Measurements from ENCODE around the gene PDLIM5. TPM values are rescaled to one million over a fixed set of nuclear protein-coding genes. Genes with fewer than 3 reads are reported as not detected.

PDLIM5 gene
- total RNA-seq, 1 donor from 2014 or later = 211 TPM

DNA sequence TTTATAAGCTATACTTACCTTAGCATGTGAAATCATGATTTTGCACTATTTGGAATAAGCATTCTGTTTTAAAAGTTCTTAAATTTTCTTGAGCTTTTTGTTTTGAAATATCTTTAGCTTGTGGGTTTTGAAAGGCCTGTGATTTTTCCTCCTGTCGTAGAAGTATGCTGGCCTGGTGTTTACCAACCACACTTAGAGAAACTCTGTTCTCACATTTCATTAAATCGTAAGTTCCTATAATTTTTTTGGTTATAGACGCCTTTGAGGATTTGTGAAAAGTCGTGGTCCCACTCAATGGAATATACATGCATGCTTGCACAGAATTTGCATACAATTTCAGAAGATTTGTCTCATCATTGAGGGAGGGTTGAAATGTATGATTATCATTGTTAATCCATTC is 63.6 kb downstream of the PDLIM5 start:
- intact Hi-C loops (cut with DNase I) = no loop called here
- DNase-seq (ENCODE audit: low spot score) (no peak), ATAC-seq (no peak)

DNA sequence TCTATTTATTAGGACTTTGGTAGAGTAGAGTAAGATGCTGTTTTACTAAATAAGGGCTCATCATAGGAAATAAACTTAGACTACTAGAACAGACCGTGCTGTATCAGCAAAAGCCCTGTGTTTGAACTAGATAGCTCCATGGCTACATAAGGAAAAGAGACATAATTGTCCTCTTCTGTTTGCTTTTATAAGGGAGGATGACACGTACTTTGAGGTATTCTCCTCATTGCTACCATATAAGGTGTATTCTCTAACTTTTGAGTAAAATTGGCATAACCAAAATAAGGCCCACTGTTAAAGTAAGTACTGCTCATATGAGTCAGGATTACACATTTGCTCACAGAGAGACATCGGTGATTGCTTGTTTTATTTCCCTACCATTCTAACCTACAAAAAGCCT is 64.3 kb downstream of the PDLIM5 start:
- intact Hi-C loops (cut with DNase I) = no loop called here
- ATAC-seq = no peak
- DNase-seq (ENCODE audit: low spot score) = no peak

DNA sequence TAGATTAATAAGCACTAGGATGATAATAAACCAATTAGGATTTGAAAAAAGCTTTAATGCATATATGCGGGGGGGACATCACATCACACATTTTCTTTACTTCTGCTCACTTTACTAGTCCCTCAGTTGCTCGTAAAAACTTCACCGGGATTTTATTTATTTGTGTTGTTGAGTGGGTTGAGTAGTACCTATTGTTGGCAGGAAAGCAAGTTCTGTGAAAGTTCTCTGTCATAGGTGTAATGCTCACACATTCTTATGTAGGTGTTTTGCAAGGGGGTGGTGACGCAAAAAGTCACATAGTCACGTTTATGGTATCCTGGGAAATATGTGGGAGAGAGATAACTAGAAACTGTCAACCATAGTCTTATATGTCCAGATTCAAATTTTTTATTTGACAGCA is 65.3 kb downstream of the PDLIM5 start:
- DNase-seq (ENCODE audit: low spot score) = no peak
- ATAC-seq = no peak
- intact Hi-C loops (cut with DNase I) = no loop called here

DNA sequence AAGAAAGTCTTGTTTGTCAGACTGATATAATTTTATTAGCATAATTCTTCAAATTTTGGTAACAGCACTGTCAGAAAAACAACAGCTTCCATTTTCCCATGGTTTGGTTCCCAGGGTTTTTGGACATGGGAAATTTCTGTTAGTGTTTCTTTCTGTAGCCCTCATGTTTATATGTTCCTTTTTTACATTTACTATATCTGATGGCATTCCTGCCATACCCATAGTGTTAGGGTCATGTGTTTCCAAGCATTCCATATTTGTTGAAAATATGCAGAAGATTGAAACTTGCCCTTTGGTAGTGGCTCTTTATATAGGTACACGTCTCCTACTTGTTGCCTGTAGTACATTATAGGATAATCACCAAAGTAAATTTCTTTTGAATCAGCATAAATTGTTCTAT is 65.8 kb downstream of the PDLIM5 start:
- no peak for DNase-seq (ENCODE audit: low spot score)
- ATAC-seq = no peak
- intact Hi-C loops (cut with DNase I) = no loop called here

DNA sequence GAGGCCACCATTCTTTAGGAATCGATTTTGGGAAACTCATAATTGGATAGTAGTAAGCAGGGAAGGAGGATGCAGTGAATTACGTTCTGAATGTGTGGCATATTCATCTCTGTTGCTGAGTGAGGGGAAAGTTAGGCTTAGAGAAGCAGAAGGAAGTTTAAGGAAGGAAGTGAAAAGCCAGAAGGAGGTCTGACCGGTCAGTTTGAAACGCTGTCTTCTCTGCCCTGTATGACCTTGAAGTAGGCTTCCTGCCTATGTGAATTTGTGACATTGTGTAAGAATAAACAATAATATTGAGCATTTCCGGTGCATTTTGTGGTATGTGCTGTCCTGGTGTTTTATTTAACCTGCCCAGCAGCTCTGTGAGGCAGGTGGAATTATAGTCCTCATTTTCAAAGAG is 67.3 kb downstream of the PDLIM5 start:
- ATAC-seq (peak; percentile 51), DNase-seq (ENCODE audit: low spot score) (no peak)
- intact Hi-C loops (cut with DNase I) = no loop called here

DNA sequence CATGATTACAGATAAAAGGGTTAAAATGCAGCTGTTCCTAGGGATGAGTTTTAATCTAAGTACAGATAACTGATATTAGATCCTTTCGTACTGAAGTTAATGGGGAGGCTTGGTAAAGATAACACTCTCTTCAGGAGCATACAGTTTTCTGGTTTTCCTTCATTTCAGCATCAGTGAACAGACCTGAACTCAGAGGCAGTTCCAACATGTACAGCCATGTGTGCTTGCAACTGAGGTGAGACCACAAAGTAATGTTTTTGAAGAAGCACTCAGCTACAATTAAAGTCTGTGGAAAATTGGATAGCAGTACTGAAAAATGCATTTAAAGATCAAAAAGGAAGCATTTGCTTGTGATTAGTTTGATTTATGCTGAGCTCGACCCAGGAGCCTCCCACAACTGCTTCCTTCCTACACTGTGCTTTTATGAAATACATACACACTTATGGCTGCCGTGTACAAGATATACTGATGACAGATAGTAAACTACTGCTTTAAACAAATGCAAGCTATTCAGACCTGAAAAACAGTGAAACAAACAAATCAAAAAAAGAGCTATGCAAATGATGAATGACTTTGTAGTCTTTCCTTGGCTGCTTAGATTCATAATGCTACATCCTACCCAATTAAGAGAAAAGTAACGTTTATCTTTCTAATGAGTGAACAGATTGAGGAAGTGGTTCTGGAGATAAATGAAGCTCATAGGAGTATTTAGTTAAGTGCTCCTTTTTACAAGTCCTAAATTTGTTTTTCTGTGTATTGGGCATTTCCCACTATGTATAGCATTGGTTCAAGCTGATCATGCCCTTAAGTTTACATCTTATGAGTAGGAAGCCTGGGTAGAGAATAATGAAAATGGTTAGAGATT is 68.4 kb downstream of the PDLIM5 start:
- DNase-seq (ENCODE audit: low spot score) = no peak
- no peak for ATAC-seq
- intact Hi-C loops (cut with DNase I) = no loop called here

DNA sequence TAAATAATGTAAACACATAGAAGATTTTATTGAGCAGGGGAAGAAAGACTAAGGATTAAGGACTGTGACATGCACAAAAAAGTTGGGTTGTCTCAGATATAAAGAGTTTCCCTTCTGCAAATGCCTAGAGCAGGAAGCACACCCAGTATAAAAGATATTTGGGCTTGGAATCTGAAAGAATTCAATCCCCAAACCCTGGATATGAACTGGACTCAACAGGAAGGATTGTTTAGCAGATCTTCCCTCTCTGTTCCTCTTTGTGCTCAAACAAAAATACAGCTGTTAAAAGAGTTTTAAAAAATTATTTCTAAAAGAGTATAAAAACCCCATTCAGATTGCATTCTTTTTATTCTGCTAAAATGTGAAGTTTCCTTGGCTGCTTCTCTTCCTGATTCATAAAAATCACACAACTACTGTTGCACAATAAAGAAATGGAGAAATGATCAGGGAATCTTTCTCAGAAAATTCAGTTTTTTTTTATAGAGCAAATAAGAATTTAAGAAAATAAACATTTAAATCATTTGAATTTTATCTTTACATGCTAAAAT is 71.4 kb downstream of the PDLIM5 start:
- intact Hi-C loops (cut with DNase I) = no loop called here
- ATAC-seq (peak; percentile 68), DNase-seq (ENCODE audit: low spot score) (no peak)

DNA sequence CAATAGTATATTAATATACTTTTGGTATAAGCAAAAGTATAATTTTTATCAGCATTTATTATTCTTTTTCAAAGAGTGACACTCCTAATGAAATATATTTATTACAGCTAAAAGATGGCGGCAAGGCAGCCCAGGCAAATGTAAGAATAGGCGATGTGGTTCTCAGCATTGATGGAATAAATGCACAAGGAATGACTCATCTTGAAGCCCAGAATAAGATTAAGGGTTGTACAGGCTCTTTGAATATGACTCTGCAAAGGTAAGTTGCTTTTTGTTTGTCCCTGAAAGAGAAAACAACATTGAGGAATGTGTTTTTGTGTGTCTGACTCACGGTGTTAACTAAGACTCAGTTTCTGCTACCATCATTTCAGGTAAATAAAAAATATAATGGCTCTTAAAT is 71.9 kb downstream of the PDLIM5 start:
- intact Hi-C loops (cut with DNase I) = no loop called here
- DNase-seq (ENCODE audit: low spot score) (no peak), ATAC-seq (no peak)

DNA sequence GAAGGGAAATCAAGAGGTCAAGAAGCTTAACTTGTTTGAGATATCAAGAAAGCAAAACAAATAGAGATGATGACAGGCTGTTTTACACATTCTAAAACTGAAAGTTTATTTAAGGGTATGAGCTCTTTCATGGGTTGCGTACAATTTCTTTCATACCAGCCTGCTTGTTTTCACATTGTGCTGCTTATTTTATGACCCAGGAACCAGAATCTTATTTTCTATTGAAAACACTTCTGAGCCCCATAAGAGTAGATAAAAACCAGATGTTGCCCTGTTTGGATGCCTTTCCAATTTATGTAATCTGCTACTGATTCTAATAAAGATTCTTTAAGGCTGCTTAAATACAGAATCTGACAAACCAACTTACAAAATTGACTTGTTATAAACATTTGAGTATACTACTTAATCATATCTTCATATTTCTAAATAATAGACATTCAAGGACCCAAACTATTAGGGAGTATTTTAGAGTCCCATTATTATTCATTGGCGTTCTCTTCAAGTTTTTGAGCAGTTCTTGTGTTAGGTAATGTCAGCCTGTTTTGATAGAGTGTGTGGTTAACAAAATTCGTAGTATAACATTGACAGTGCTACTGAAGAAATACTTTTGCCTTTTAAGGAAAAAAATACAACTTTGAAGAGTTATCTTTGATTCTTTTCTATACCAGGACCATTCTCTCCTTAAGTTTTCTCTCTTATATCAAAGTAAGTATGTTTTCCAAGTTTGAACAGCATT is 74.4 kb downstream of the PDLIM5 start:
- ATAC-seq (peak; percentile 70), DNase-seq (ENCODE audit: low spot score) (no peak)
- intact Hi-C loops (cut with DNase I) = no loop called here

DNA sequence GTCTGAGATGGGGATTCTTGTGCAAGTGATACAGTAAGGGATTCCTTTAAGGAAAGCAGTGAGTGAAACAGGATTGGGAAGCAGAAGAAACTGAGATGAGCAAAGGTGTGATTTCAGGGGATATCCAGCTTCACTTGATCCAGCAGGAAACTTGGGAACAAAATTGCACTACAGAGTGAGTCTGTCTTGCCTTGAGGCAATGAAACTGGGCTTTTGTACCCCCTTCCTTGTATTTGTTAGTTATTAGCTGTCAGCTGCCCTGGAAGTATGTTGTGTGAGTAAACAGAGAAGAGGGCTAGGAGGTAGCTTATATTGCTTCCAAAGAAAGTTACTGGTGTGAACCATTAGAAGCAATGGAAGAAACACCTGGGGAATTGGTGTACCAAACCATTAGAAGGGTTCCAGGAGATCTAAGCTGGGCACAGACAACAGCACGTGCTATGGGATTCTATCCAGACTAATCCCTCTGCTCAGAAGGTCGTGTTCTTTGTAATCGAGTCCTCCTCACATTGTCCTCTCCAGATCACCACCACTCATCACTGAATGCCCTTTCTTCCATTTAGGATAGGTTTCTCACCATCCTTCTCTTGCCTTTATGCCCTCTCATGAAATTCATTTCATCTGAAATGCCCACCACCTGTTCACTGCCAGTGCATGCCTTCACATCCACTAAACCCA is 76.0 kb downstream of the PDLIM5 start:
- DNase-seq (ENCODE audit: low spot score) (no peak), ATAC-seq (no peak)
- intact Hi-C loops (cut with DNase I) = no loop called here

DNA sequence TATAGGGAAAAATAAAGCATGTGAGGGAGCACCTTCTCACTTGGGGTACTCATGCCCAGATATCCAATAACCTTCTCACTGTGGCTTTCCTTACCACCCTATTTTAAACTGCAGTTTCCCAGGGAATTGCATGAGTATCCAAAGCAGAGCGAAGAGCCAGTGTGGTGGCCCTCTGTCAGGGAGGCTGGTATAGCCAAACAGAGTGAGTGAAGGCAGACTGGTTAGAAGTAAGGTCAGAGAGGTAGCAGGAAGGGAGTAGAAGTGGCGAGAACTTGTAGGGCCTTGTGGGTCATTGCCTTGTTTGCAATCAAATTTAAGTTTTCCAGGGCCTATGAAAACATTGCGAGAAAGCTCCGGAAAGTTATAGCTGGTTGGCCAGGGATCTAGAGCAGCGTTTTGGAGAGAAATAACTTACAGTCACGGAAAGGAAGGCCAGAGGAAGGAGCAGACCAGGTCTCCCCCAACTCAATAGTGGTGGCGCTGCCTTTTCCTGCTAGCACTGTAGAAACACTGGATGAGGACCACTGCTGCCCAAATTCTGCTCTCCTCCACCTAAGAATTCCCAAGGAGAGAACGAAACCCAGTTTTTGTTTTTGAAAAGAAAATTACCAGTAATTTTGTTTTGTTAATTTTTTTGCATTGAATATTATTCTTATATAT is 77.2 kb downstream of the PDLIM5 start:
- intact Hi-C loops (cut with DNase I) = no loop called here
- ATAC-seq (no peak), DNase-seq (ENCODE audit: low spot score) (no peak)

DNA sequence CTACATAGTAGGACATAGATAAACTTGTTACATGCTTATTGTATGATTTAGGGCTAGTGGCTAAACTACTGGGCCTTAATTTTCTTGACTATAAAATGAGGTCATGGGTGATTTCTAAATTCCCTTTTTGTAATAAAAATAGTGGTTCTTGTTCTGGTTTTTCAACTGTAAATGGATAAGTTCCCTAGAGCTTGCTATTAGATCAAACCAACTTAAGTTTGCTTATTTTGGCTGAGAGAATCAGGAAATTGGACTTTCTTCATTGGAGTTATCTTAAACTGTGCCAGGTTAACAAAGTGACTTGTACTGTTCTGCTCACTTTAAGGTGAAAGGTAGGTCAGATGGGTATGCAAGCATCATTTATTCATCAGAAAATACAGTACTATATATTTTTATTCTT is 78.3 kb downstream of the PDLIM5 start:
- DNase-seq (ENCODE audit: low spot score) = no peak
- intact Hi-C loops (cut with DNase I) = no loop called here
- peak; percentile 75 for ATAC-seq

DNA sequence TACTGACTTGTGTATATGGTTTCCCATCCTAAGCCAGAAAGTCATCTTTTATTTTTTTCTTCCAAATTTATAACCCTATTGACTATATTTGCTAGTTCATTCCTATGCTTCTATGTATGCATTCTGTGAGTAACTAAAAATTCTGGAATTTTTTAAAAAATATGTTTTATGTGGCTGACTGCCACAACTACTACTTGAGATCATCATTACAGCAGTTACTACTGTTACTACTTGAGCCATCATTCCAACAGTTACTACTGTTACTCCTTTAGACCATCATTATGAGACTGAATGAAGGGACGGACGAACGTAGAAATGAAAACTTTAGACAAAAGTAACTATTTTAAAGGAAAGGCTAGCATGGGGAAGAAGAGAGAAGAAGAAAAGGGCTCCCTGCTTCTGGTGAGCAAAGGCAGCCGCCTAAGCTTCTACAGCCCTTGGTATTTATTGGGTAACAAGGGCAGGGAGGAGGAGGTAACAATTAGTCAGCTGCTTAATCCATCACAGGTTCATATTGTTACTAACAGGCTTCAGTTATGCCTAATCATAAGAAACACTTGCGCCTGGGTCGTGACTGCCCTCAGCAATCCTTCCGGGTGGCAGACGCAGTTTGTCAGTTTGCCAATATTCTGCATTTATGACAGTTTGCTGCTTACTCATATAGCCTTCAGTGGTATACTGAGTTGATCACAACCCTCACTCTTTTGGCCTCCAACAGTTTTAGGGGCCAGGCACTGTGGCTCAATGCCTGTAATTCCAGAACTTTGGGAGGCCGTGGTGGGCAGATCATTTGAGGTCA is 80.4 kb downstream of the PDLIM5 start:
- DNase-seq (ENCODE audit: low spot score) (no peak), ATAC-seq (no peak)
- intact Hi-C loops (cut with DNase I) = no loop called here

DNA sequence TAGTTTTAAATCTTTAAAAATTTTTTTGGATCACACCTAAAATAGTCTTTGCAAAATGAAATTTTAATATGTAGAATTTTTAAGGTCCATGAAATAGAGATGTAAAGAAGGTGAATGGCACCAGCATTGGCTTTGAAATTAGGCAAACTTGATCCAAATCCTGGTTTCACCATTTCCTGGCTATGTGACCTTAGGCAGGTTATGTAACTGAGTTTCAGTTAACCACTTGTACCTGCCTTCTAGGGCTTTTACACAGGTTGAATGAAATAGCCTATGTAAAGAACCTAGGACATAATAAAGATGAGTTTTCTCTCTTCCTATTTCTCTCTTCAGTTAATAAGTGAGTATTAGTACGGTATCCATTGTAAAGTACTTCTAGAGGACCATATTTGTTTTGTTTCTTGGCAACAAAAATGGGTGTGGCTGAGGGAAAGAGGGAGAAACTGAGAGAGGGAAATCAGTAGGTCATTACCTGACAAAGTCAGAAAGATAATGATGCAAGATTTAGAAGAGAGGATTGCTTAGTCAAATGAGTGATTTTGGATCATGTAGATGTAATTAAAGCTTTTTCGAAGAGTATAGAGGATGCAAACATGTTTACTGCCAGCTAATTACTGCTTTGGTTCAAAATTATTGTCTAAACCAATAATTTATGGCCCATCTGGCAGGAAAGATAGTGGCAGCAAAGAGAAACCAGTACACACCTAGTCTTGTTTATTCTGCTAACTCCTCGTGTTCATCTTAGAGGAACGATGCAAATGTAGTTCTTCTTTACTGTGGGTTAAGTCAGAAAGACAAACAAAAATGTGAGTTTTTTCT is 81.9 kb downstream of the PDLIM5 start:
- intact Hi-C loops (cut with DNase I) = no loop called here
- ATAC-seq = no peak
- no peak for DNase-seq (ENCODE audit: low spot score)

DNA sequence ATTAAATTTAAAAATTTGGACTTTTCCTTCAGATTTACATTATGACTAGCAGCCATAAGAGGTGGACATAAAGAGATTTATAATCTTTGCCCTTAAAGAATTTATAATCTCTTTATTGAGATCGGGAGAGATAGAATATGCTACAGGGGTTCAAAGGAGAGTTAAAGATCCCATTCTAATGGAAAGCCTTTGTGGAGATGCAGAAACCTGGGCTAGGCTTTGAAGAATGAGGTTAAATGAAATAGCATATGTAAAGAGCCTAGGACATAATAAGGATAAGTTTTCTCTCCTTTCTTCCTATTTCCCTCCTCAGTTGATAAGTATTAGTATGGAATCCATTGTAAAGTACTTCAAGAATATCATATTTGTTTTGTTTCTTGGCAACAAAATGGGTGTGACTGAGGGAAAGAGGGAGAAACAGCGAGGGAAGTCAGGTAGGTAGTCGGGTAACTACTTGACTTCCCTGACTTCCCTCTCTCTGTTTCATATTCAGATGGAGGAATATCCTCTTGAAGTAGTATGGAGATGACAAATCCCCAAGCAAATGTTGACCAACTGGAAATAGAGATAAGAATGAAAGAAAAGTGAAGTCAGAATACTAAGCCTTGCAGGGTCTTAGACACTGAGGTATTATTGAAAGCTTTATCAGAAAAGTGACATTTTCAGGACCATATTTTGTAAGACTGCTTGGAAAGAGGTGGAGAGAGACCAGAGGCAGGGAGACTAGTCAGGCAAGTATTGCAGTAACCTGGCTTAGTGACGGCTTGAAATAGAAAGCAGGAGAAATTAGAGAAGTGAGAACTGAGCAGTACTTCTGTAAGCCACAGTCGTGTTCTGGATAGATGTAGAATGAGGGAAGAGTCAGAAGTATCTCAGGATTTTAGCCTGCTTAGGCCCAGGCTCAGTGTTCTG is 82.9 kb downstream of the PDLIM5 start:
- DNase-seq (ENCODE audit: low spot score) (no peak), ATAC-seq (peak; percentile 70)
- intact Hi-C loops (cut with DNase I) = no loop called here

DNA sequence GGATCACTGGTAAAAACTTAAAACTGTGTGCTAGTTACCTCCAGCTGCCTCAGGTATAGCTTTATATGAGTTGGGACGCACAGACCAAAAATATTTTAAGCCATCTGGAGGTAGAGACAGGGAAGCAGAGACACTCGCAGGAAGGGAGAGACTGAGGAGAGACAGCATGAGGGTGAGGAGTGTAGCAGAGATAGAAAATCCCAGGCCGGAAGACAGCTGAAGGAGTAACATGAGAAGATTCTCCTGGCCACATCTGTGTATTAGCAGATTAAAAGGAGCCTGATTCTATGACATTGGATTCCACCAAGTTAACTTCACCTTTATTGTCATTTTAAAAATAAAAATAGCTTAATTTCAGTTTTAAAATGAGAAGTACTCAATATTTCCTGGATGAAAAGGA is 84.3 kb downstream of the PDLIM5 start:
- ATAC-seq (no peak), DNase-seq (ENCODE audit: low spot score) (no peak)
- intact Hi-C loops (cut with DNase I) = no loop called here

Measured in sciatic nerve (tissue), 2 donors.